Measurements from ENCODE around the gene UBE2B.

- TF ChIP-seq POLR2A (IDR thresholded peaks at IDR 0.05) (no peak), CTCF (IDR thresholded peaks at IDR 0.05 in 4 of 5, conservative IDR thresholded peaks at IDR 0.05 in 1 of 5) (no peak)
Measured at GRCh38 chr5:134392301-134392700, 20.9 kb downstream of the UBE2B start.

Data from gastrocnemius medialis (tissue), 4 donors.